ENCODE data around the gene MAMDC4. TPM values are rescaled to one million over a fixed set of nuclear protein-coding genes. Genes with fewer than 3 reads are reported as not detected.
A peak's percentile ranks its signal among the peaks of the same experiment; 100 is the strongest.

Gene MAMDC4
- total and polyA plus RNA-seq, 2 experiments from 2014 or later = 8.5 to 12.7 TPM

GRCh38 chr9:136860529-136860928 lies 8.4 kb downstream of the MAMDC4 start:
- peaks cover 24% of the 10 kb centered on the region for H3K79me2 ChIP-seq
- DNase-seq (ENCODE audit: low spot score) = peak; percentile 4
- no peak overlapping the region for H3K4me3 ChIP-seq
- no peaks in the 10 kb centered on the region for H3K9me3 ChIP-seq (ENCODE audit: low read depth)
- H3K4me1 ChIP-seq (ENCODE audit: insufficient read depth) = peaks cover 22% of the 10 kb centered on the region
- peaks cover 14% of the 10 kb centered on the region for H4K20me1 ChIP-seq (ENCODE audit: insufficient read depth, poor library complexity, severe bottlenecking)
- H3K9me2 ChIP-seq (replicated peaks; ENCODE audit: insufficient read depth) = no peaks in the 10 kb centered on the region
- H3K27ac ChIP-seq = no peak overlapping the region
- H3K4me2 ChIP-seq = no peak overlapping the region
- no peak overlapping the region for H2AFZ ChIP-seq
- no peaks in the 10 kb centered on the region for H3K36me3 ChIP-seq (replicated peaks; ENCODE audit: insufficient read depth, low read depth)
- TF ChIP-seq EZH2phosphoT487 (IDR thresholded peaks at IDR 0.05; ENCODE audit: low read depth, severe bottlenecking, unreplicated experiment) (no peak), EZH2 (IDR thresholded peaks at IDR 0.05; ENCODE audit: borderline replicate concordance) (no peak)
- TF ChIP-seq, protein P1, sequence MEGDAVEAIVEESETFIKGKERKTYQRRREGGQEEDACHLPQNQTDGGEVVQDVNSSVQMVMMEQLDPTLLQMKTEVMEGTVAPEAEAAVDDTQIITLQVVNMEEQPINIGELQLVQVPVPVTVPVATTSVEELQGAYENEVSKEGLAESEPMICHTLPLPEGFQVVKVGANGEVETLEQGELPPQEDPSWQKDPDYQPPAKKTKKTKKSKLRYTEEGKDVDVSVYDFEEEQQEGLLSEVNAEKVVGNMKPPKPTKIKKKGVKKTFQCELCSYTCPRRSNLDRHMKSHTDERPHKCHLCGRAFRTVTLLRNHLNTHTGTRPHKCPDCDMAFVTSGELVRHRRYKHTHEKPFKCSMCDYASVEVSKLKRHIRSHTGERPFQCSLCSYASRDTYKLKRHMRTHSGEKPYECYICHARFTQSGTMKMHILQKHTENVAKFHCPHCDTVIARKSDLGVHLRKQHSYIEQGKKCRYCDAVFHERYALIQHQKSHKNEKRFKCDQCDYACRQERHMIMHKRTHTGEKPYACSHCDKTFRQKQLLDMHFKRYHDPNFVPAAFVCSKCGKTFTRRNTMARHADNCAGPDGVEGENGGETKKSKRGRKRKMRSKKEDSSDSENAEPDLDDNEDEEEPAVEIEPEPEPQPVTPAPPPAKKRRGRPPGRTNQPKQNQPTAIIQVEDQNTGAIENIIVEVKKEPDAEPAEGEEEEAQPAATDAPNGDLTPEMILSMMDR (IDR thresholded peaks at IDR 0.05; ENCODE audit: poor library complexity) = no peak
- no peaks in the 10 kb centered on the region for H3K27me3 ChIP-seq
- 95% methylated on average over 9 of the region's 9 CpGs for WGBS (ENCODE audit: low lambda C conversion rate, missing lambda C conversion rate)

DNA sequence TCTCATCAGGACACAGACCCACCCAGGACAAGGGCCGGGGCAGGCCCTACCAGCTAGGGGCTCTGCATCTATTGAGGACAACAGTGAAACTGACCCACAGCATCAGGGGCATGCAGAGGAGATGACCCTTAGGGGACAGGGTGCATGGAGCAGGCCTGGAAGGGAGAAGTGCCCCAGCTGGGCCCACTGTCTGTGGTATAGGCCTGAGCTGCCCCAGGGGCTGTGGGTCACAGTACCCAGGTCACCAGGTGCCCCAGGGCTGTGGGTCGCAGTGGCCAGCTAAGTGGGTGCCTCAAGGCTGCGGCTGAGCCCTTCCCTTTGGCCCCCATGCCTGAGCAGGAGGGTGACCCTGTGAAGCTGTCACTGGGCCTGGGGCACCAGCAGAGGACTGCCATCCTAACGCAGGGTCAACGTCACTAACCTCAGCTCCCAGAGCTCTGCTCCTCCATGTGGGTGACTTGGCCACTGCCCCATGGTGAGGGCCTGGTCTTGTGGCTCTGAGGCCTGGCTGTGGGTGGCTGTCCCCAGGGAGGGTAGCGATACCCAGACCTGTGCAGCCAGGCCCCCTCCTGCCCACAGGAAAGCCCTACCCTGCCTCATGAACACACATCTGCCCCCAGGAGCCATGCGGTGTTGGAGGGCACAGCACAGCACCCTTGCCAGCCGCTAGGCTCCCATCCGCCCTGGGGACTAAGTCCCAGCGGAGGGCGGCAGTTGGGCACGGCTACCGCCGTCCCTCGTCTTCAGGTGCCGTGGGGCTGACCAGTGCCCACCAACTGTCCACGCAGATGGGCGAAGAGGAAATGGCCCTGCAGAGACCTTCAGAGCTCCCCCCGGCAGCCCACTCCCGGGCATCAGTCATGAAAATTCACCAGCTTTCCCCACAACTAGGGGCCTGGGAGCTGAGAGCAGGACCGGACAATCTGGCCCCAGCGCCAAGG lies 9.1 kb downstream of the MAMDC4 start:
- H3K27ac ChIP-seq = no peak overlapping the region
- H3K79me2 ChIP-seq = peaks cover 29% of the 10 kb centered on the region
- DNase-seq (ENCODE audit: low spot score) = peak; percentile 4
- H4K20me1 ChIP-seq (ENCODE audit: insufficient read depth, poor library complexity, severe bottlenecking) = peaks cover 14% of the 10 kb centered on the region
- no peak overlapping the region for H3K4me2 ChIP-seq
- H3K36me3 ChIP-seq (replicated peaks; ENCODE audit: insufficient read depth, low read depth) = no peaks in the 10 kb centered on the region
- no peak for TF ChIP-seq EZH2phosphoT487 (IDR thresholded peaks at IDR 0.05; ENCODE audit: low read depth, severe bottlenecking, unreplicated experiment)
- no peak for TF ChIP-seq EZH2 (IDR thresholded peaks at IDR 0.05; ENCODE audit: borderline replicate concordance)
- TF ChIP-seq, protein P1 (IDR thresholded peaks at IDR 0.05; ENCODE audit: poor library complexity) = no peak
- no peaks in the 10 kb centered on the region for H3K9me2 ChIP-seq (replicated peaks; ENCODE audit: insufficient read depth)
- H3K4me1 ChIP-seq (ENCODE audit: insufficient read depth) = peaks cover 22% of the 10 kb centered on the region
- no peaks in the 10 kb centered on the region for H3K9me3 ChIP-seq (ENCODE audit: low read depth)
- H2AFZ ChIP-seq = no peak overlapping the region
- 97% methylated on average over 22 of the region's 22 CpGs for WGBS (ENCODE audit: low lambda C conversion rate, missing lambda C conversion rate)
- H3K4me3 ChIP-seq = no peak overlapping the region
- H3K27me3 ChIP-seq = no peaks in the 10 kb centered on the region

DNA sequence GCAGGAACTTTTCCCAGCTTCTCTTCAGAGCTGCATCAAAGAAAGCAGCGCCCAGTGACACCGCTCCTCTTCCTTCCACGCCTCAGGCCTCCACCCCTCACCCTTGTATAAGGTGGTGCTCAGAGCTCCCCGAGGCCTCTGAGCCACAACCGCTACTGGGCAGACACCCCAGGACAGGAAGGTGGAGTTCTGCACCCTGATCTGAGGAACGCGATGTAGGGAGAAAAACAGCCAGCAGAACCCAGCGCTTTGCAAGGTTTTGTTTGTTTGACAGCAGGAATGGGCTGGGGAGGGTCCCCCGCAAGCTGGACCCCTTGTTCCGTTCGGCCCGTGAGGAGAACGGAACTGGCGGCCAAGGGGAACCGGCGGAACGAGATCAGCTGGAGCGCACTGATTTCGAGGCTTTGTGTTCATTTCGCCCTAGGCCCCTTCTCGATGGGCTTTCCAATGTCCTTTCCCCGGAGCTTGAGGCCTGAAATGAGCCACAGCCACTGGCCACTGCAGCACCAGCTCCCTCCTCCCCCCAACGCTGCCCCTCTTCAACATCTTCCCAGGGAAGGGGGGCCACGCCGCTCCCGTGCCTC lies 9.8 kb downstream of the MAMDC4 start:
- no peak overlapping the region for H3K4me3 ChIP-seq
- no peak overlapping the region for H2AFZ ChIP-seq
- no peak overlapping the region for H3K4me2 ChIP-seq
- H3K79me2 ChIP-seq = peaks cover 34% of the 10 kb centered on the region
- H3K4me1 ChIP-seq (ENCODE audit: insufficient read depth) = peaks cover 25% of the 10 kb centered on the region
- TF ChIP-seq EZH2 (IDR thresholded peaks at IDR 0.05; ENCODE audit: borderline replicate concordance) = no peak
- TF ChIP-seq EZH2phosphoT487 (IDR thresholded peaks at IDR 0.05; ENCODE audit: low read depth, severe bottlenecking, unreplicated experiment) = no peak
- TF ChIP-seq, protein P1 (IDR thresholded peaks at IDR 0.05; ENCODE audit: poor library complexity) = no peak
- no peaks in the 10 kb centered on the region for H3K9me3 ChIP-seq (ENCODE audit: low read depth)
- H3K9me2 ChIP-seq (replicated peaks; ENCODE audit: insufficient read depth) = no peaks in the 10 kb centered on the region
- WGBS (ENCODE audit: low lambda C conversion rate, missing lambda C conversion rate) = 93% methylated on average over 26 of the region's 26 CpGs
- peaks cover 14% of the 10 kb centered on the region for H4K20me1 ChIP-seq (ENCODE audit: insufficient read depth, poor library complexity, severe bottlenecking)
- H3K27me3 ChIP-seq = no peaks in the 10 kb centered on the region
- no peaks in the 10 kb centered on the region for H3K36me3 ChIP-seq (replicated peaks; ENCODE audit: insufficient read depth, low read depth)
- DNase-seq (ENCODE audit: low spot score) = peak; percentile 3
- H3K27ac ChIP-seq = no peak overlapping the region
